Stimulated activated effector memory CD8-positive, alpha-beta T cell treated with anti-CD3 and anti-CD28 coated beads, Interleukin-12 subunit alpha, Interleukin-12 subunit beta, amount 100 ng/mL, for 72 hours (primary cell): ENCODE measurements around the gene GRIN3A.
"Not testable (repeated sequence)": the region's sequence is repeated elsewhere in the genome, so short reads cannot be mapped to it uniquely, and the experiment has no call there.

Source experiments
- ATAC-seq: fragments of 150-1000 bp; cut with Tn5 transposase; 2 replicates; pipeline ENCODE4 v1.10.0; 2021
- DNase-seq, 2 donors: peaks; one replicate each; pipeline ENCODE4 v3.0.0; 2021 to 2022; ENCODE audit warnings: low spot score in 2 of 2
- H3K27ac Mint-ChIP-seq: one replicate; pipeline ENCODE4 v1.8.0; 2022; ENCODE audit warnings: mild to moderate bottlenecking, mixed read lengths
- H3K36me3 Mint-ChIP-seq: one replicate; pipeline ENCODE4 v1.8.0; 2022; ENCODE audit warnings: mild to moderate bottlenecking, mixed read lengths
- H3K4me1 Mint-ChIP-seq: one replicate; pipeline ENCODE4 v1.8.0; 2022; ENCODE audit warnings: mixed read lengths
- H3K4me3 Mint-ChIP-seq: one replicate; pipeline ENCODE4 v1.8.0; 2022; ENCODE audit warnings: mild to moderate bottlenecking, mixed read lengths
- H3K9me3 Mint-ChIP-seq: one replicate; pipeline ENCODE4 v1.8.0; 2022; ENCODE audit warnings: mixed read lengths

GRIN3A gene

DNA sequence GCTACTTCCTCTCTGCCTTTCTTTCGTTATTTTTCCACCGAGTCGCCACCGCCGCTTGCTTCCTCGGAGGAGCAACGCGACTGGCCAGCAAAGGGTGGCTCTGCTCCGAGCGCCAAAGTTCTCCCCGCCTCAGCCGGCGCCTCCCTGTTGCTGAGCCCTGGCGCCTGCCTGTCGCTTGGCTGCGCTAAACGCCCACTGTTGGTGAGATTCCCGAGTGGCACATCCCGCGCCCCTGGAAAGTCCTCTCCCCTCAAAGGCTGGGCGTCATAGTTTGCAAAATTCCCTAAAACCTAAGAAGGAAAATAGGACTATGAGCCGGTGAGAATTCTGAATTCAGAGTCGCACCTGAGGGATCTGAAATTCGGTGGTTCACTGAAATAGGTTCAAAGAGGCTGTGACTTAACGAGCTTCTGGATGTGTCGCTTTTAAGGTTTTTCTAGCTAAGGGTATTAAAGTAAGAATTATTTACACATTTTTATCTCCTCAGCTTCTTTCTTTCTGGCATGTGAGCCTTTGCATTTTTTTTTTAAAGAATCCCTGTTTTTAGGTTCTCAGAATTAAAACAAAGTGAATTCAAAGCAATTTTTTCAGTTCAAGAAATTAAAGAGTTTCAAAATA is at the start of gene GRIN3A:
TSS of gene GRIN3A (minus strand) at position 82 of the 618 bp plus-strand sequence. CDS start 668 bp downstream, outside the sequence.
- H3K4me3 Mint-ChIP-seq = no peak within 1 kb of the TSS
- ATAC-seq (no peak), DNase-seq (no peak)
- H3K9me3 Mint-ChIP-seq = peaks cover 7% of the 10 kb centered on the region
- no peaks in the 10 kb centered on the region for H3K36me3 Mint-ChIP-seq
- H3K4me1 Mint-ChIP-seq = no peaks in the 10 kb centered on the region
- H3K27ac Mint-ChIP-seq = no peak within 1 kb of the TSS

- H3K4me1 Mint-ChIP-seq = no peaks in the 10 kb centered on the region
- no peaks in the 10 kb centered on the region for H3K36me3 Mint-ChIP-seq
- H3K27ac Mint-ChIP-seq = no peak overlapping the region
- DNase-seq (no peak), ATAC-seq (no peak)
- H3K9me3 Mint-ChIP-seq = no peaks in the 10 kb centered on the region
- no peak overlapping the region for H3K4me3 Mint-ChIP-seq
Measured at GRCh38 chr9:101787891-101788290, 49.4 kb upstream of the GRIN3A start.

GRCh38 chr9:101778332-101778731 is 39.9 kb upstream of the GRIN3A start:
- peaks cover 3% of the 10 kb centered on the region for H3K9me3 Mint-ChIP-seq
- no peaks in the 10 kb centered on the region for H3K4me1 Mint-ChIP-seq
- no peak for DNase-seq
- ATAC-seq = no peak
- no peak overlapping the region for H3K4me3 Mint-ChIP-seq
- no peaks in the 10 kb centered on the region for H3K36me3 Mint-ChIP-seq
- H3K27ac Mint-ChIP-seq = no peak overlapping the region

- DNase-seq = no peak
- no peaks in the 10 kb centered on the region for H3K4me1 Mint-ChIP-seq
- H3K27ac Mint-ChIP-seq = no peak overlapping the region
- ATAC-seq = no peak
- H3K36me3 Mint-ChIP-seq = no peaks in the 10 kb centered on the region
- no peak overlapping the region for H3K4me3 Mint-ChIP-seq
- H3K9me3 Mint-ChIP-seq = peaks cover 2% of the 10 kb centered on the region
Measured at GRCh38 chr9:101764472-101764871, 26.0 kb upstream of the GRIN3A start.

DNA sequence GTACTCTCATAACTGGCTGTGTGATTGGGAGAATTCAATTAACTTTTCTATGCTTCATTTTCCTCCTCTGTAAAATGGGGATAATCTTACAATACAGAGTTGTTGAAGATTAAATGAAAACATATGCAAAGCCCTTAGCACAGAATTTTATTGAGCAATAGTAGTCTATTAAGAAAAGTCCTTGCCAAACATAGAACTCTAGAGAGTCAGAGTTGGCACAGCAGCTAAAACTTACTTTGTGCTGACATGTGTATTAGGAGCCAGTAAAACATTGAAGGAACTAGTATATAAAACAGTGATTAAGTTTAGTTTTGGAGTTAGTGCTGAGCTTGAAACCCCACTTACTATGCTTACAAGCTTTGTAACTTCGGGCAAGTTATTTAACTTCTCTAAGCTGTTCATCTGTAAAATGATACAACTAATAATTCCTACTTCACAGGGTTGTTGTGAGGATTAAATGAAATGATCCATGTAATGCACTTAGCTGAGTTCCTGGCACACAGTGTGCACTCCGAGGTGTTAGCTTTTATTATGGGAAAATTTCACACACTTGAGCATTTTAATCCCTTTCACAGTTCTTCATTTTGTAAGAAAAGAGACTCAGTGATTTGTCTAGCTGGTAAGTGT is 20.0 kb upstream of the GRIN3A start:
- no peak for ATAC-seq

DNA sequence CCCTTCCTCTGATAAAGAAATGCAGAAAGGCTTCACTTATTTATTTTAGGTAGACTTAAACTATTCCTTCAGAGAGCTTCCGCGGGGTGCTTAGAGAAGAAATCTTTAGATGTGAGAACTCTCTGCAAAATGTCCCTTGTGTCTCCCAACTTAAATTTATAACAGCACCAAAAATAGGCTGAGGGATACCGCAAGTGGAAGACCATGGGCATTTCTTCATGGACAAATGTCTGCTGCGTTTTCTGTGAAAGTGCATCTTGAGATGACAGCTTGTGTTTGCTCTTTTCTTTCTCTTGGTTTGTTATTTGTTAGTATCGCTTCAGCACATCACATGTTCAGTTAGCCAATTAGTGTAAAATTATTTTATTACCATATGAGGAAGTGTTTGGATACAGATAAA is 15.3 kb upstream of the GRIN3A start:
- H3K9me3 Mint-ChIP-seq = no peaks in the 10 kb centered on the region
- no peaks in the 10 kb centered on the region for H3K4me1 Mint-ChIP-seq
- no peak overlapping the region for H3K27ac Mint-ChIP-seq
- H3K4me3 Mint-ChIP-seq = no peak overlapping the region
- no peaks in the 10 kb centered on the region for H3K36me3 Mint-ChIP-seq
- ATAC-seq = no peak
- no peak for DNase-seq

More for the DNA sequence above, 20.0 kb upstream of the GRIN3A start:
- no peak for DNase-seq
- Mint-ChIP-seq H3K27ac (no peak overlapping the region), H3K4me3 (no peak overlapping the region), H3K4me1 (no peaks in the 10 kb centered on the region), H3K36me3 (no peaks in the 10 kb centered on the region), H3K9me3 (peaks cover 2% of the 10 kb centered on the region)

GRCh38 chr9:101751895-101752294 is 13.4 kb upstream of the GRIN3A start:
- Mint-ChIP-seq H3K4me1 (no peaks in the 10 kb centered on the region), H3K4me3 (no peak overlapping the region), H3K9me3 (no peaks in the 10 kb centered on the region), H3K36me3 (no peaks in the 10 kb centered on the region), H3K27ac (no peak overlapping the region)
- no peak for DNase-seq
- ATAC-seq = no peak

GRCh38 chr9:101739311-101739710 is 864 bp upstream of the GRIN3A start:
- no peaks in the 10 kb centered on the region for H3K4me1 Mint-ChIP-seq
- H3K27ac Mint-ChIP-seq = no peak overlapping the region
- no peaks in the 10 kb centered on the region for H3K36me3 Mint-ChIP-seq
- H3K9me3 Mint-ChIP-seq = peaks cover 7% of the 10 kb centered on the region
- H3K4me3 Mint-ChIP-seq = no peak overlapping the region
- ATAC-seq (no peak), DNase-seq (no peak)

- H3K4me3 Mint-ChIP-seq = no peak overlapping the region
- no peaks in the 10 kb centered on the region for H3K4me1 Mint-ChIP-seq
- H3K9me3 Mint-ChIP-seq = peaks cover 7% of the 10 kb centered on the region
- no peaks in the 10 kb centered on the region for H3K36me3 Mint-ChIP-seq
- no peak overlapping the region for H3K27ac Mint-ChIP-seq
- DNase-seq = no peak
- ATAC-seq = no peak
Measured at GRCh38 chr9:101737705-101738565, 512 bp downstream of the GRIN3A start.

DNA sequence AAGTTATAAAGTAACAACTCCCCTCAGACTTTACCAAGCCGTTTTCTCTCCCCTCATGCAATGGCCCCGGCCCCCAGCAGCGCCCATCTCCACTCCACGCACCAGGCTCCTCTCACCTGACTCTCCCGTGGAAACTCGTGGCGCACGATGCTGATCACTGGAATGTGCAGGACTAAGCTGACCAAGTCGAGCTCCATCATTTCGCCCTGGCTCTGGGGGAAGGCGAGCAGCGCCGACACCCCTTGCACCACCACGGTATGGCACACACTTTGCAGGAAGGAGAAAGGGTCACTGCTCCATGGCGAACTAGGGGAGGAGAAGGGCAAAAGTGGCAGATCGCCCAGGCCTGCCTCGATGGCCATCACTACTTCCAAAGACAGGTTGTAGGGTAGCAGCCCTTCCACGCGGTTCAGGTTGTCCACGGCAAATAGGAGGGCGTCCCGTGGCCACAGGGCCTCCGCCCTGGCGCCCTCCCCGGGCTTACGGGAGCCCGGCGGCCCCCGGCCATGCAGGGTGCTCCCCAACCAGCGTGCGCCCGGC is 1.2 kb downstream of the GRIN3A start:
- H3K4me1 Mint-ChIP-seq = no peaks in the 10 kb centered on the region
- DNase-seq (no peak), ATAC-seq (no peak)
- H3K4me3 Mint-ChIP-seq = no peak overlapping the region
- peaks cover 7% of the 10 kb centered on the region for H3K9me3 Mint-ChIP-seq
- H3K27ac Mint-ChIP-seq = no peak overlapping the region
- no peaks in the 10 kb centered on the region for H3K36me3 Mint-ChIP-seq

- Mint-ChIP-seq H3K4me1 (no peaks in the 10 kb centered on the region), H3K27ac (no peak overlapping the region), H3K4me3 (no peak overlapping the region), H3K9me3 (peaks cover 7% of the 10 kb centered on the region), H3K36me3 (no peaks in the 10 kb centered on the region)
- ATAC-seq = no peak
- DNase-seq = no peak
Measured at GRCh38 chr9:101736717-101737116, 1.7 kb downstream of the GRIN3A start.

DNA sequence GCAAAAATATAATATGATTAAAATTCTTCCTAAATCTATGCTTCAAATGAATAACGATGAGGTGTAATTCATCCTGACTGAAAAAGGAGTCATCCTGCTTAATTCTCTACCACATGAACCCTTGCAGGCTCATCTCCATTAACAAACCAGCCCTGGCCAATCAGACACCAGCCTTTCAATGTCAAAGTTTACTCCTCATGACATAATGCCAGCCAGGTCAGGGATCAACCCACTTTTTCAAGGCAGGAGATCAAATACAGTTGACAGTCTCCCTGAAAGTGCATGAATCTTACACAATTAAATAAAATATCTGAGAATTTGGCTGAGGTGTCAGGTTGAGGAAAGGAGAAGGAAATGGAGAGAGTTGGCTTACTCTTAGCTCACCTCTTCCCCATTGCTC is 7.0 kb downstream of the GRIN3A start:
- no peak overlapping the region for H3K4me3 Mint-ChIP-seq
- ATAC-seq (no peak), DNase-seq (no peak)
- H3K4me1 Mint-ChIP-seq = no peaks in the 10 kb centered on the region
- H3K36me3 Mint-ChIP-seq = no peaks in the 10 kb centered on the region
- no peaks in the 10 kb centered on the region for H3K9me3 Mint-ChIP-seq
- H3K27ac Mint-ChIP-seq = no peak overlapping the region

GRCh38 chr9:101727612-101728524 is 10.6 kb downstream of the GRIN3A start:
- Mint-ChIP-seq H3K36me3 (no peaks in the 10 kb centered on the region), H3K4me1 (no peaks in the 10 kb centered on the region), H3K27ac (no peak overlapping the region), H3K9me3 (no peaks in the 10 kb centered on the region), H3K4me3 (no peak overlapping the region)
- ATAC-seq (no peak), DNase-seq (no peak)

DNA sequence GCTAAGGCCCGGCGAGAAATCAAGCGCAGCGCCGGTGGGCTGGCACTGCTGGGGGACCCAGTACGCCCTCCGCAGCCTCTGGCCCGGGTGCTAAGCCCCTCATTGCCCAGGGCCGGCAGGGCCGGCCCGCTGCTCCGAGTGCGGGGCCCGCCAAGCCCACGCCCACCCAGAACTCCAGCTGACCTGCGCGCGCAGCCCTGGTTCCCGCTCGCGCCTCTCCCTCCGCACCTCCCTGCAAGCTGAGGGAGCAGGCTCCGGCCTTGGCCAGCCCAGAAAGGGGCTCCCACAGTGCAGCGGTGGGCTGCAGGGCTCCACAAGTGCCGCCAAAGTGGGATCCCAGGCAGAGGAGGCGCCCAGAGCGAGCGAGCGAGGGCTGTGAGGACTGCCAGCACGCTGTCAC is 14.2 kb downstream of the GRIN3A start:
- not testable (repeated sequence) for H3K9me3 Mint-ChIP-seq, H3K4me1 Mint-ChIP-seq, H3K4me3 Mint-ChIP-seq, DNase-seq, H3K36me3 Mint-ChIP-seq, H3K27ac Mint-ChIP-seq, ATAC-seq

- DNase-seq (no peak), ATAC-seq (no peak)
- Mint-ChIP-seq H3K4me3 (no peak overlapping the region), H3K9me3 (no peaks in the 10 kb centered on the region), H3K4me1 (no peaks in the 10 kb centered on the region), H3K36me3 (no peaks in the 10 kb centered on the region), H3K27ac (no peak overlapping the region)
Measured at GRCh38 chr9:101718192-101718591, 20.3 kb downstream of the GRIN3A start.
